Natural killer cell (primary cell): ENCODE results near the gene PSAP. TPM values are rescaled to one million over a fixed set of nuclear protein-coding genes. Genes with fewer than 3 reads are reported as not detected.
"Not testable (repeated sequence)": the region's sequence is repeated elsewhere in the genome, so short reads cannot be mapped to it uniquely, and the experiment has no call there.

Experiments
- ATAC-seq, 3 donors: fragments of 150-1000 bp in 2 of 3; fragments of 200-7000 bp in 1 of 3; cut with Tn5 transposase; 1 replicate in 1 of 3; 2 replicates in 2 of 3; pipeline ENCODE4 v1.10.0; 2021; ENCODE audit warnings: mild to moderate bottlenecking in 2 of 3, moderate library complexity in 2 of 3
- DNase-seq, 2 donors: peaks; one replicate each; pipeline versions ENCODE4 v3.0.0 to v3.0.0-alpha.2; 2013 to 2021; ENCODE audit warnings: mixed read lengths in 1 of 2
- H3K27ac ChIP-seq: one replicate; pipeline ENCODE4 v1.5.1; 2013; ENCODE audit warnings: mild to moderate bottlenecking, low read length
- H3K27me3 ChIP-seq: one replicate; pipeline ENCODE4 v1.6.1; 2013; ENCODE audit warnings: low read length; ENCODE audit not compliant: control insufficient read depth, insufficient read depth
- H3K36me3 ChIP-seq: one replicate; pipeline ENCODE4 v1.6.1; 2013; ENCODE audit warnings: low read length; ENCODE audit not compliant: control insufficient read depth, insufficient read depth
- H3K4me1 ChIP-seq: one replicate; pipeline ENCODE4 v1.6.1; 2013; ENCODE audit warnings: low read length; ENCODE audit not compliant: control insufficient read depth, insufficient read depth
- H3K4me3 ChIP-seq: one replicate; pipeline ENCODE4 v1.5.1; 2013; ENCODE audit warnings: low read length
- H3K9me3 ChIP-seq: one replicate; pipeline ENCODE4 v1.6.1; 2013; ENCODE audit warnings: low read length; ENCODE audit not compliant: control insufficient read depth, insufficient read depth
- H3K27ac Mint-ChIP-seq, 2 donors: one replicate each; pipeline ENCODE4 v1.8.0; 2022; ENCODE audit warnings: mild to moderate bottlenecking in 2 of 2, mixed read lengths in 2 of 2, moderate library complexity in 1 of 2
- H3K27me3 Mint-ChIP-seq, 2 donors: one replicate each; pipeline ENCODE4 v1.8.0; 2022; ENCODE audit warnings: low read depth in 2 of 2, mixed read lengths in 2 of 2
- H3K36me3 Mint-ChIP-seq: one replicate; pipeline ENCODE4 v1.8.0; 2022; ENCODE audit warnings: mixed read lengths
- H3K4me1 Mint-ChIP-seq, 2 donors: one replicate each; pipeline ENCODE4 v1.8.0; 2022; ENCODE audit warnings: mixed read lengths in 2 of 2
- H3K4me3 Mint-ChIP-seq: one replicate; pipeline ENCODE4 v1.8.0; 2022; ENCODE audit warnings: mild to moderate bottlenecking, moderate library complexity, mixed read lengths
- H3K9me3 Mint-ChIP-seq, 2 donors: one replicate each; pipeline ENCODE4 v1.8.0; 2022; ENCODE audit warnings: mixed read lengths in 2 of 2
- WGBS: methylation state at CpG from one replicate; pipeline ENCODE4 v1.1.7; 2013; ENCODE audit warnings: missing lambda C conversion rate; ENCODE audit not compliant: insufficient coverage; 5-methylcytosine and 5-hydroxymethylcytosine counted together
- intact Hi-C: fragments of 100-400 bp; cut with micrococcal nuclease; formaldehyde crosslinking; loops from one replicate; pipeline ENCODE4 v1.14.2; 2022
- total RNA-seq, 4 donors: library from RNA; stranded (reverse); fragments of 120-200 nt in 1 of 4; gene quantifications; one replicate each; pipeline versions ENCODE4 v1.2.3 to v1.2.4, GENCODE V29; 2013 to 2022
- TF ChIP-seq, protein P1 (sequence below): fragments of 200-600 bp; IDR thresholded peaks from one replicate; pipeline ENCODE4 v1.8.0; 2022; ENCODE audit warnings: antibody characterized with exemption

Gene PSAP
- total RNA-seq, 3 donors from 2014 or later (not counting 1 experiment from before 2014, with no cell fraction given), result 324 to 488 (median 428) TPM

DNA sequence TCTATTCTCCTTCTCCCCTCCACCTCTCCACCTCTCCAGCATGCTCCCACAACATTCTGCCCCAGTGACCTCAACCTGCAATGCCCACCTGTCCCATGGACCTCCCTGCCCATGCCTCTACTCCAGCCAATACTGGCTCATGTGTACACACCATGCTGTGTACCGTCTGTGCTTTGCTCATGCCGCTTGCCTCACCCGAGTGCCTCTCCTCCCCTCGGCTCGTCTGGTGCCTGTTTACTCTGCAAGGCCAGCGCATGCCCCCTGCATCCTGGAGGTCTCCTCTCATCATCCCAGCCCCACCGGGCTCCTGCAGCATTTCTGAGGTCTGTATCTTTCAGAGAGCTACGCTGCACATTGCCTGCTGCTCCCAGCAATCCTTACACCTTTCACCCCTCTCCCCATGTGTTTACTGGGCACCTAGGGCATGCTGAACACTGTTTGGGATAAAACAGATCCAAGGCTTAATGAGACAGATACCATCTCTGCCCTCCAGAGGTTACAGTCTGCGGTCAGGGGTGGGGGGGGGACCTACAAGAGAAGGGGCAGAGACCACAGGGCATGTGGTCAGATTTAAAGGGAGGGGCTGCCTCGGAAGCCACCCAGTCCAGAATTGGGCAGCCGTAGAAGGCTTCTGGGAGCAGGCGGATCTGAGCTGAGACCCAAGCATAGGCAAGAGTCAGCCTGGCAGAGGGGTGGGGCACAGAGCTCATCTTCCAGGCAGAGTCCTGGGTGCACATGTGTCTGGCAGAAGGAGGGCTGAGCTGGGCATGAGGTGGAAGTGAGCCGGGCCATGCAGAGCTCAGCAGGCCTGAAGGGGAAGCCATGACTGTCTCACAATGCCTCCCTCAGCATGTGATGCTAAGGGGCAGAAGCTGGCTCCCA lies 29.6 kb upstream of the PSAP start:
- no peaks in the 10 kb centered on the region for H3K9me3 ChIP-seq
- no peak for ATAC-seq
- TF ChIP-seq, protein P1, sequence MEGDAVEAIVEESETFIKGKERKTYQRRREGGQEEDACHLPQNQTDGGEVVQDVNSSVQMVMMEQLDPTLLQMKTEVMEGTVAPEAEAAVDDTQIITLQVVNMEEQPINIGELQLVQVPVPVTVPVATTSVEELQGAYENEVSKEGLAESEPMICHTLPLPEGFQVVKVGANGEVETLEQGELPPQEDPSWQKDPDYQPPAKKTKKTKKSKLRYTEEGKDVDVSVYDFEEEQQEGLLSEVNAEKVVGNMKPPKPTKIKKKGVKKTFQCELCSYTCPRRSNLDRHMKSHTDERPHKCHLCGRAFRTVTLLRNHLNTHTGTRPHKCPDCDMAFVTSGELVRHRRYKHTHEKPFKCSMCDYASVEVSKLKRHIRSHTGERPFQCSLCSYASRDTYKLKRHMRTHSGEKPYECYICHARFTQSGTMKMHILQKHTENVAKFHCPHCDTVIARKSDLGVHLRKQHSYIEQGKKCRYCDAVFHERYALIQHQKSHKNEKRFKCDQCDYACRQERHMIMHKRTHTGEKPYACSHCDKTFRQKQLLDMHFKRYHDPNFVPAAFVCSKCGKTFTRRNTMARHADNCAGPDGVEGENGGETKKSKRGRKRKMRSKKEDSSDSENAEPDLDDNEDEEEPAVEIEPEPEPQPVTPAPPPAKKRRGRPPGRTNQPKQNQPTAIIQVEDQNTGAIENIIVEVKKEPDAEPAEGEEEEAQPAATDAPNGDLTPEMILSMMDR, result no peak
- peaks cover 16% of the 10 kb centered on the region for H3K4me1 ChIP-seq
- no peak overlapping the region for H3K4me3 ChIP-seq
- peaks cover 0 to 6% of the 10 kb centered on the region in 2 donors for H3K4me1 Mint-ChIP-seq
- H3K36me3 ChIP-seq, result no peaks in the 10 kb centered on the region
- no peaks in the 10 kb centered on the region for H3K36me3 Mint-ChIP-seq
- no peak overlapping the region for H3K4me3 Mint-ChIP-seq
- intact Hi-C loops, result no loop called here
- WGBS, result 86% methylated on average over 13 of the region's 13 CpGs
- H3K27me3 Mint-ChIP-seq, result peaks cover 0 to 4% of the 10 kb centered on the region in 2 donors
- H3K27me3 ChIP-seq, result no peaks in the 10 kb centered on the region
- no peaks in the 10 kb centered on the region for H3K9me3 Mint-ChIP-seq
- no peak overlapping the region for H3K27ac Mint-ChIP-seq
- DNase-seq, result no peak
- no peak overlapping the region for H3K27ac ChIP-seq

DNA sequence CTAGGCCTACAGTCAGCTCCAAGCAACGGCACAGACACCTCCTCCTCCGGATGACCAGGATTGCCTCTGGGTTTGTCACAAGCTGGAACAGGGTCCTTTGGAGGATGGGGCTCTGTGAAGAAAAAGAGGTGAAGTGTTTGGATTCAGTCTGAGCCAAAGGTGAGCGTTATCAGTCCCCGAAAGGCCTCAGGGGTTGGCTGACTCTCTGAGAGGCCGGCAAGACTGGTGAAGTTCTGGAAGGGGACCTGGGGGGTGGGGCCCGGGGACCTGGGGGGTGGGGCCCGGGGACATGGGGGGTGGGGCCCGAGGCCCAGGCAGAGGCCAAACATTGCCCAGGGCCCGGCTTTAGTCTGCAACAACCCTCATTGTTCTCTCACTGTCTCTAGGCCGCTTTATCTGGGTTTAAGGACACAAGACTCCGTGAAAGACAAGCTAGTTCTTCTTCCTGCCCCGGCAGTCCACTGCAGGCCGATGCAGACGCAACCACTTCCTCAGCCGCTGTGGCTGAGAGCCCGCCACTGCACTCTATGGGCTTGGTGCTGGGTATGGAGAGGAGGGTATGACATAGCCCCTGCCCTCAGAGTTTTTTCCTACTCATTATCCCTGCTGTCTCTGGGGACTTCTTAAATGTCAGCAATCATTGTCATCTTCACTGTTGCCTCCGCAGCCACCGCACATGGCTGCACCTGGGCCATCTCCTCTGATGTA lies 27.4 kb upstream of the PSAP start:
- H3K9me3 ChIP-seq, result no peaks in the 10 kb centered on the region
- TF ChIP-seq, protein P1, result no peak
- Mint-ChIP-seq H3K27me3 (peaks cover 0 to 4% of the 10 kb centered on the region in 2 donors), H3K9me3 (no peaks in the 10 kb centered on the region), H3K27ac (peak overlapping the region in 1 of 2 donors; percentile 33), H3K36me3 (no peaks in the 10 kb centered on the region), H3K4me3 (no peak overlapping the region), H3K4me1 (peaks cover 0 to 11% of the 10 kb centered on the region in 2 donors)
- H3K27ac ChIP-seq, result no peak overlapping the region
- DNase-seq (peak in 1 of 2 donors; percentile 40), ATAC-seq (peak; percentile 69 to 84 (median 73))
- no peak overlapping the region for H3K4me3 ChIP-seq
- intact Hi-C loops, result no loop called here
- WGBS, result 27% methylated on average over 18 of the region's 18 CpGs
- no peaks in the 10 kb centered on the region for H3K27me3 ChIP-seq
- peaks cover 25% of the 10 kb centered on the region for H3K4me1 ChIP-seq
- H3K36me3 ChIP-seq, result no peaks in the 10 kb centered on the region

DNA sequence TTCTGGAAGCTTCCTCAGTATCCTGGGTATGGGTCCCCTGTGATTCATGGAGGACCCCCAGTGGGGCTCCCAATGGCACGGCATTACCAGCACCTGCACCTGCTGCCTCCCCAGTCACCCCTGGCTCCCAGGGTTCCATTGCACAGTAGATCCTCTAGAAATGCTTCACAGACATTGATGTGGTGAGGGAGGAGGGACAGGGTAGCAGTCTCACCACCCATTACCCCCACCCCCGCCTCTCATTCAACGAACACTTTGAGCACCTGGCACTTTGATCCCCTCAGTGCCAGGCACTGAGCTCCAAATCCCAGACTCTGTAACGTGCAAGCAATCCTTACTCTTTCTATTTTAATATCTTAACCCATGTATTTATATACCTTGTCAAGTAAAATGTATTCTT lies 26.8 kb upstream of the PSAP start:
- H3K27ac ChIP-seq, result no peak overlapping the region
- no peak overlapping the region for H3K4me3 Mint-ChIP-seq
- H3K4me1 Mint-ChIP-seq, result peaks cover 0 to 11% of the 10 kb centered on the region in 2 donors
- intact Hi-C loops, result no loop called here
- peaks cover 26% of the 10 kb centered on the region for H3K4me1 ChIP-seq
- no peaks in the 10 kb centered on the region for H3K36me3 Mint-ChIP-seq
- 76% methylated on average over 3 of the region's 4 CpGs for WGBS
- no peaks in the 10 kb centered on the region for H3K36me3 ChIP-seq
- no peak for ATAC-seq
- H3K27ac Mint-ChIP-seq, result no peak overlapping the region
- no peaks in the 10 kb centered on the region for H3K9me3 ChIP-seq
- no peaks in the 10 kb centered on the region for H3K27me3 ChIP-seq
- H3K27me3 Mint-ChIP-seq, result peaks cover 0 to 4% of the 10 kb centered on the region in 2 donors
- DNase-seq, result no peak
- no peaks in the 10 kb centered on the region for H3K9me3 Mint-ChIP-seq
- H3K4me3 ChIP-seq, result no peak overlapping the region
- TF ChIP-seq, protein P1, result no peak

DNA sequence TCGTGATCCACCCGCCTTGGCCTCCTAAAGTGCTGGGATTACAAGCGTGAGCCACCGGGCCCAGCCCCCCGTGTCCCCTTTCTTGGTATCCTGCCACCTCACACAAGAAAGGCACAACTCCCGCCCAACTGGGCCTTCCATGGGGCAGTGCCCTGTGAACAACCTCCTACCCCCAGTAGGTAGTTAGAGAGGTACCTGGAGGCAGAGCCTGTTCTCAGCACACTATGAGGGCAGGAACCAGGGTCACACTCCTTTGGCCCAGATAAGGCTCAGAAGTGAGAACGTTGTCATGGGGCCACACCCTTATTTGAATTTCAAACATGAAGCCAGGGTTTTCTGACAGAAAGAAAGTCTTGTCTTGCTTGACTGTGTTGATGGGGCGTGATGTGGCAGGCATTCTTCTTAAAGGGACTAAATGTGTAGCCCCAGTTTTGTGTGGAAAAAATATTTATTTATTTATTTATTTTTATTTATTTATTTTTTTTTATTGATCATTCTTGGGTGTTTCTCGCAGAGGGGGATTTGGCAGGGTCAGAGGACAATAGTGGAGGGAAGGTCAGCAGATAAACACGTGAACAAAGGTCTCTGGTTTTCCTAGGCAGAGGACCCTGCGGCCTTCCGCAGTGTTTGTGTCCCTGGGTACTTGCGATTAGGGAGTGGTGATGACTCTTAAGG lies 23.8 kb upstream of the PSAP start:
- H3K4me3 Mint-ChIP-seq, H3K4me3 ChIP-seq, intact Hi-C loops, H3K36me3 ChIP-seq, H3K9me3 ChIP-seq, H3K27me3 ChIP-seq, H3K27me3 Mint-ChIP-seq, H3K36me3 Mint-ChIP-seq, DNase-seq, H3K27ac Mint-ChIP-seq, H3K9me3 Mint-ChIP-seq, H3K27ac ChIP-seq, ATAC-seq: not testable (repeated sequence)
- peaks cover 26% of the 10 kb centered on the region for H3K4me1 ChIP-seq
- WGBS, result 82% methylated on average over 10 of the region's 13 CpGs
- H3K4me1 Mint-ChIP-seq, result peaks cover 0 to 11% of the 10 kb centered on the region in 2 donors
